ENCODE measurements around the gene PBX2. TPM values are rescaled to one million over a fixed set of nuclear protein-coding genes. Genes with fewer than 3 reads are reported as not detected.

Gene PBX2
- total RNA-seq, 4 donors from 2014 or later = 43.6 to 95.9 (median 59.3) TPM

- intact Hi-C loops (cut with DNase I) = no loop called here
- DNase-seq (ENCODE audit: extremely low spot score) = no peak
- TF ChIP-seq, protein P1, sequence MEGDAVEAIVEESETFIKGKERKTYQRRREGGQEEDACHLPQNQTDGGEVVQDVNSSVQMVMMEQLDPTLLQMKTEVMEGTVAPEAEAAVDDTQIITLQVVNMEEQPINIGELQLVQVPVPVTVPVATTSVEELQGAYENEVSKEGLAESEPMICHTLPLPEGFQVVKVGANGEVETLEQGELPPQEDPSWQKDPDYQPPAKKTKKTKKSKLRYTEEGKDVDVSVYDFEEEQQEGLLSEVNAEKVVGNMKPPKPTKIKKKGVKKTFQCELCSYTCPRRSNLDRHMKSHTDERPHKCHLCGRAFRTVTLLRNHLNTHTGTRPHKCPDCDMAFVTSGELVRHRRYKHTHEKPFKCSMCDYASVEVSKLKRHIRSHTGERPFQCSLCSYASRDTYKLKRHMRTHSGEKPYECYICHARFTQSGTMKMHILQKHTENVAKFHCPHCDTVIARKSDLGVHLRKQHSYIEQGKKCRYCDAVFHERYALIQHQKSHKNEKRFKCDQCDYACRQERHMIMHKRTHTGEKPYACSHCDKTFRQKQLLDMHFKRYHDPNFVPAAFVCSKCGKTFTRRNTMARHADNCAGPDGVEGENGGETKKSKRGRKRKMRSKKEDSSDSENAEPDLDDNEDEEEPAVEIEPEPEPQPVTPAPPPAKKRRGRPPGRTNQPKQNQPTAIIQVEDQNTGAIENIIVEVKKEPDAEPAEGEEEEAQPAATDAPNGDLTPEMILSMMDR (IDR thresholded peaks at IDR 0.05) = no peak
- TF ChIP-seq POLR2AphosphoS5 (IDR thresholded peaks at IDR 0.05) (no peak), EP300 (IDR thresholded peaks at IDR 0.05) (no peak), POLR2A (IDR thresholded peaks at IDR 0.05; ENCODE audit: low read depth) (no peak)
These were observed 34.7 kb upstream of the PBX2 start for GRCh38 chr6:32224696-32225095.

DNA sequence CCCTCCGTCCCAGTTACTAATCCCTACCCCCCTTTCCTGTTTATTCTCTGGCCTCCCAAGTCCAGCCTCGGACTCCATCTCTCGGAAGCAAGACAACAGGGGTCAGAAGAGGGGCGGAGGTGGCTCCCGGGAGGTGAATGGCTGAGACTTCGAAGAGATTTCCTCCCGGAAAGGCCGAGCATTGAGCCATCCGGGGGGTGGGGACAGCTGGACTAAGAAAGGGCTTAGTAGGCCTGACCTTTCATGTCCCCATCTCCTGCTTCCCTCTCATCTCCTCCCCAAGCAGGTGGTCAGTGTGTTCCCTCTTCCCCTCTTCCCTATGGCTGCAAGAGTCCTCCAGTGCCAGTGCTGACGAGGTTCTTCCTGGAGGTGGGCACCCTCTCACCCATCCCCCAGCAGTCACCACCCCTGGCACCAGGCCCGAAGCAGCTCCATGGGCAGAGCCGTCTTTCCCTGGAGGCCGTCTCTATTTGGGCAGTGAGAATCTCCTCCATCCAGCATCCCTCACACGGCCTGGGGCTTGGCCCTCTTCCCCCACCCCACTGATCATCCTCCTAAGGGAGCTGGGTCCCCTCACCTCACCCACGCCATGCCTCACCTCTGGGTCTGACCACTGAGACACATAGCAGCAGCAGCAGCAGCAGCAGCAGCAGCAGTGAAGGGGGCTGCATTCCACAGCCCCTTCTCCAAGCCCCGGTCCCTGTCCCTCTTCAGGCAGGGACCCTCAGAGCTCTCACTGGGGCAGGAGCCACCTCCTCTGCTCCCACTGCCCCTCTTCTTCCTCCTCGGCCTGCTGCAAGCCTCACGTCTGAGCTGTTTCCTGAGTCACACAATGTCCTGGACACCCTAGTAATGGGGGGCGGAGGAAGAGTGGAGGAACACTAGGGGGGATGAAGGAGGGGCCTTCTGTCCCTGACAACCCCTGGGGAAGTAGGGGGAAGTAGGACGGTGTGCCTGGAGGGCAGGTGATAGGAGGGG is 33.5 kb upstream of the PBX2 start, which contains the start of gene NOTCH4:
TSS of gene NOTCH4 (minus strand) at position 810 of the 978 bp plus-strand sequence. CDS start at position 671, 139 bp downstream.
- Histone ChIP-seq H3K36me3 (peaks cover 0 to 37% (median 0%) of the 10 kb centered on the region in 4 donors), H3K4me1 (peaks cover 0 to 3% (median 0%) of the 10 kb centered on the region in 4 donors), H3K27me3 (no peaks in the 10 kb centered on the region), H3K27ac (replicated peaks in 1 of 4) (peak within 1 kb of the TSS; percentile 28 to 60 (median 48)), H3K4me3 (peak within 1 kb of the TSS; percentile 15 to 45 (median 22)), H3K9me3 (no peaks in the 10 kb centered on the region)
- 43% methylated on average over 20 of the region's 20 CpGs for WGBS
- no peak for DNase-seq (ENCODE audit: extremely low spot score)
- intact Hi-C loops (cut with DNase I) = no loop called here
- no peak for TF ChIP-seq EP300 (IDR thresholded peaks at IDR 0.05)
- peak; percentile 21 to 59 for TF ChIP-seq POLR2AphosphoS5 (IDR thresholded peaks at IDR 0.05)

More at GRCh38 chr6:32224696-32225095, 34.7 kb upstream of the PBX2 start:
- WGBS = 83% methylated on average over 2 of the region's 2 CpGs
- Histone ChIP-seq H3K9me3 (no peaks in the 10 kb centered on the region), H3K36me3 (peaks cover 0 to 26% (median 0%) of the 10 kb centered on the region in 4 donors), H3K27me3 (no peaks in the 10 kb centered on the region), H3K4me3 (no peak overlapping the region), H3K4me1 (peaks cover 0 to 3% (median 0%) of the 10 kb centered on the region in 4 donors), H3K27ac (replicated peaks in 1 of 4) (peak overlapping the region in 1 of 4 donors; percentile 60)

DNA sequence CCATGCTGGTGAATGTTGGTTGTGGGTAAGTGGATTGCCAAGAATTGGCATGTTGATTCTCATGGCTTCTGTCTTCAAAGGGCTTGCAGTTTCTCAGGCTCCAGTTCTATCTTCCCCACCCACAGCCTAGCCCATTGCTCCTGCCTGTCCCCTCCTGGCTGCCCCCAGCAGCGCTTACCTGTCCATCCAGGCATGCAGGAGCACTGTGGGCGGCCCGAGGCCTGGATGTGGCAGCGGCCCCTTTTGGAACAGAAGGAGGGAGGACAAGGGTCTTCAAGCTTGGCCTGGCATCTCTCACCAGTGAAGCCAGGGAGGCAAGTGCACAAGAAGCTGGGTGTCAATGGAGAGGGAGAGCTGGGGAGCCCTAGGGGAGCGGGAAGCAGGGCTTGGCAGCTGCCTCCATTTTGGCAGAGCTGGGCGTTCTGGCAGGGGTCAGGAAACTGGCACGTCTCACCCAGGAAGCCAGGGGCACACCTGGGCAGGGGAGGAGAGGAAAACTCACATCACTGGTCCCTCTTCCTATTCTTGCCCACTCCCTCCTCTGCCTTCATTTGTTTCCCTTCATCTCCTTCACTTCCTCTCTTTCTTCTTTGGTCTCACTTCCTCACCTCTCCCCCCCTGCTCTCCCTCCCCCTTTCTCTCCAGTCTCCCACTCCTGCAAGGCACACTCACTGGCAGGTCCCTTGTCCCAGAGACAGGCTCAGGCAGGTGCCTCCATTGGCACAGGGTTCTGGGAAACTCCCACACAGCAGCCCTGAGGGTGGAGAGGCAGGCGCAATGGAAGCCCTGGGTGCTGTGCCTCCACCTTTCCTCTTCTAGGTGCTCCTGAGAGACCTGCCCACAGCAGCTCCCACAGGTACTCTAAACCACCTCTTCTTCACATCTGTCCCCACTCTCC is 32.6 kb upstream of the PBX2 start:
- TF ChIP-seq, protein P1 (IDR thresholded peaks at IDR 0.05) = no peak
- no peak for TF ChIP-seq POLR2AphosphoS5 (IDR thresholded peaks at IDR 0.05)
- TF ChIP-seq POLR2A (IDR thresholded peaks at IDR 0.05; ENCODE audit: low read depth) = no peak
- no peak for TF ChIP-seq EP300 (IDR thresholded peaks at IDR 0.05)
- H3K27ac ChIP-seq (replicated peaks in 1 of 4) = peak overlapping the region in 3 of 4 donors; percentile 15 to 53 (median 43)
- H3K4me3 ChIP-seq = peak overlapping the region; percentile 15 to 45 (median 22)
- peaks cover 0 to 3% (median 0%) of the 10 kb centered on the region in 4 donors for H3K4me1 ChIP-seq
- intact Hi-C loops (cut with DNase I) = no loop called here
- no peaks in the 10 kb centered on the region for H3K27me3 ChIP-seq
- no peaks in the 10 kb centered on the region for H3K9me3 ChIP-seq
- WGBS = 74% methylated on average over 8 of the region's 8 CpGs
- DNase-seq (ENCODE audit: extremely low spot score) = no peak
- peaks cover 0 to 47% (median 0%) of the 10 kb centered on the region in 4 donors for H3K36me3 ChIP-seq

DNA sequence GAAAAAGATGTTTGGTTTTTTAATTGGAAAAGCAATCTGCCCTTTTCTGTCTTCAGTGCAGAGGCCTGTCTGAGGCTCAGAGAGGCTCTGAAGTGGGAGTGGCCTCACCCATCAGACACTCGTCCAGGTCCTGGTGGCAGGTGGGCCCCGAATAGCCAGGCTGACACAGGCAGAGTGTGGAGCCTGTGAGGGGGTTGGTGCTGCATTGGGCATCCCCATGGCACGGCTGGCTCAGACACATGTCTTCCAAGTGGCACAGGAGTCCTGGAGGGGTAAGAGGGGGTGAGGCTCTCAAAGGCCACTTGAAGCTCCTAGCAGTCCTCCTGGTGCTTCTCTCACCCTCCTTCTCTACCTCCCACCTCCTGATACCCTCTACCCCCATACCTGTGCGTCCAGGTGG is 30.0 kb upstream of the PBX2 start:
- TF ChIP-seq POLR2A (IDR thresholded peaks at IDR 0.05; ENCODE audit: low read depth) = no peak
- TF ChIP-seq POLR2AphosphoS5 (IDR thresholded peaks at IDR 0.05) = no peak
- TF ChIP-seq, protein P1 (IDR thresholded peaks at IDR 0.05) = no peak
- no peak for TF ChIP-seq EP300 (IDR thresholded peaks at IDR 0.05)

More for the DNA sequence above, 30.0 kb upstream of the PBX2 start:
- intact Hi-C loops (cut with DNase I) = no loop called here
- H3K9me3 ChIP-seq = no peaks in the 10 kb centered on the region
- DNase-seq (ENCODE audit: extremely low spot score) = no peak
- no peak overlapping the region for H3K27ac ChIP-seq (replicated peaks in 1 of 4)
- 58% methylated on average over 4 of the region's 4 CpGs for WGBS
- no peak overlapping the region for H3K4me3 ChIP-seq
- H3K27me3 ChIP-seq = no peaks in the 10 kb centered on the region
- H3K4me1 ChIP-seq = peaks cover 0 to 3% (median 0%) of the 10 kb centered on the region in 4 donors
- H3K36me3 ChIP-seq = peaks cover 0 to 66% (median 0%) of the 10 kb centered on the region in 4 donors
